ENCODE results near the gene DHRS3. TPM values are rescaled to one million over a fixed set of nuclear protein-coding genes. Genes with fewer than 3 reads are reported as not detected.
A peak's percentile ranks its signal among the peaks of the same experiment; 100 is the strongest.

Gene DHRS3
- total and polyA plus RNA-seq, 2 of the 13 experiments (the other 11 are each of a cell fraction or from before 2014, with no cell fraction given): 48.5 to 90.5 TPM

- no peak for TF ChIP-seq ZUFSP (CRISPR knock-in tag; IDR thresholded peaks at IDR 0.05; ENCODE audit: borderline replicate concordance)
- TF ChIP-seq ATF6 (CRISPR knock-in tag; conservative IDR thresholded peaks at IDR 0.05): peak; percentile 75; the same call in 1 of the 2 replicates
- no peak for TF ChIP-seq GMEB2 (CRISPR knock-in tag; IDR thresholded peaks at IDR 0.05; ENCODE audit: low read depth)
- TF ChIP-seq KDM5A (IDR thresholded peaks at IDR 0.05; ENCODE audit: borderline replicate concordance, low read length): no peak; the same call in 1 of the 2 replicates
- TF ChIP-seq PHB2 (IDR thresholded peaks at IDR 0.05; ENCODE audit: partially characterized antibody): no peak
- peak; percentile 98 for TF ChIP-seq AHDC1 (CRISPR knock-in tag; IDR thresholded peaks at IDR 0.05; ENCODE audit: borderline replicate concordance)
- TF ChIP-seq MED8 (CRISPR knock-in tag; IDR thresholded peaks at IDR 0.05; ENCODE audit: insufficient replicate concordance): peak; percentile 97
- TF ChIP-seq RORA (CRISPR knock-in tag; IDR thresholded peaks at IDR 0.05): 0 out of 2 replicates have a peak, but pooled peaks have one; percentile 21
- TF ChIP-seq HDAC1 (CRISPR knock-in tag; IDR thresholded peaks at IDR 0.05): peak; percentile 93
- TF ChIP-seq SOX5 (CRISPR knock-in tag; IDR thresholded peaks at IDR 0.05; ENCODE audit: borderline replicate concordance): peak; percentile 97
- TF ChIP-seq ZNF282 (IDR thresholded peaks at IDR 0.05; ENCODE audit: partially characterized antibody): no peak
- TF ChIP-seq KDM4B (CRISPR knock-in tag; IDR thresholded peaks at IDR 0.05): peak; percentile 93
- TF ChIP-seq NFATC3 (CRISPR knock-in tag; IDR thresholded peaks at IDR 0.05): no peak
- TF ChIP-seq GATA4 (IDR thresholded peaks at IDR 0.05; ENCODE audit: borderline replicate concordance, low read depth): peak; percentile 94
- TF ChIP-seq YY1 (IDR thresholded peaks at IDR 0.05; ENCODE audit: insufficient read depth, insufficient replicate concordance, low read depth, low read length): no peak
- peak; percentile 76; the same call in 1 of the 2 replicates for TF ChIP-seq ZNF275 (CRISPR knock-in tag; IDR thresholded peaks at IDR 0.05; ENCODE audit: borderline replicate concordance)
Observed at GRCh38 chr1:12528021-12528852, 89.8 kb downstream of the DHRS3 start (continued).
